Colonic mucosa (tissue), 4 donors: ENCODE results near the gene ABL1. TPM values are rescaled to one million over a fixed set of nuclear protein-coding genes. Genes with fewer than 3 reads are reported as not detected.

Experiments used
- DNase-seq: peaks from one replicate; pipeline ENCODE4 v3.0.0-alpha.2; 2020
- H3K27ac ChIP-seq: fragments of 200-600 bp; one replicate; pipeline ENCODE4 v1.8.0; 2021
- H3K27me3 ChIP-seq: fragments of 200-600 bp; one replicate; pipeline ENCODE4 v1.8.0; 2021
- H3K36me3 ChIP-seq: fragments of 200-600 bp; one replicate; pipeline ENCODE4 v1.8.0; 2021
- H3K4me1 ChIP-seq: fragments of 200-600 bp; one replicate; pipeline ENCODE4 v1.8.0; 2021; ENCODE audit warnings: mild to moderate bottlenecking
- H3K4me3 ChIP-seq: fragments of 200-600 bp; one replicate; pipeline ENCODE4 v1.8.0; 2021
- H3K9ac ChIP-seq, 2 donors: one replicate each; pipeline ENCODE4 v1.7.0; 2013; ENCODE audit warnings: control low read depth in 2 of 2, low read depth in 2 of 2, low read length in 2 of 2
- H3K9me3 ChIP-seq: fragments of 200-600 bp; one replicate; pipeline ENCODE4 v1.8.0; 2021
- intact Hi-C: fragments of 100-400 bp; cut with DNase I; formaldehyde crosslinking; loops from one replicate; pipeline ENCODE4 v1.14.1; 2022
- total RNA-seq, 2 donors: library from RNA; stranded (reverse); fragmentation: NEBNext Ultra II Directional in 1 of 2; extraction: Animal tissue kit (Norgen Biotek cat#: 25700) in 1 of 2; gene quantifications; one replicate each; pipeline ENCODE4 v1.2.1, GENCODE V29; 2021
- TF ChIP-seq, protein P1 (sequence below): fragments of 200-600 bp; IDR thresholded peaks from one replicate; pipeline ENCODE4 v1.8.0; 2022; ENCODE audit warnings: antibody characterized with exemption, mild to moderate bottlenecking
- donor health status: healthy.
- donor health status: DM: no; HTN: no; CAD: no.
- donor health status: DM: no; HTN: no; CAD: no.

Gene ABL1
- total RNA-seq, 2 donors from 2014 or later, result 86.0 to 97.9 TPM

DNA sequence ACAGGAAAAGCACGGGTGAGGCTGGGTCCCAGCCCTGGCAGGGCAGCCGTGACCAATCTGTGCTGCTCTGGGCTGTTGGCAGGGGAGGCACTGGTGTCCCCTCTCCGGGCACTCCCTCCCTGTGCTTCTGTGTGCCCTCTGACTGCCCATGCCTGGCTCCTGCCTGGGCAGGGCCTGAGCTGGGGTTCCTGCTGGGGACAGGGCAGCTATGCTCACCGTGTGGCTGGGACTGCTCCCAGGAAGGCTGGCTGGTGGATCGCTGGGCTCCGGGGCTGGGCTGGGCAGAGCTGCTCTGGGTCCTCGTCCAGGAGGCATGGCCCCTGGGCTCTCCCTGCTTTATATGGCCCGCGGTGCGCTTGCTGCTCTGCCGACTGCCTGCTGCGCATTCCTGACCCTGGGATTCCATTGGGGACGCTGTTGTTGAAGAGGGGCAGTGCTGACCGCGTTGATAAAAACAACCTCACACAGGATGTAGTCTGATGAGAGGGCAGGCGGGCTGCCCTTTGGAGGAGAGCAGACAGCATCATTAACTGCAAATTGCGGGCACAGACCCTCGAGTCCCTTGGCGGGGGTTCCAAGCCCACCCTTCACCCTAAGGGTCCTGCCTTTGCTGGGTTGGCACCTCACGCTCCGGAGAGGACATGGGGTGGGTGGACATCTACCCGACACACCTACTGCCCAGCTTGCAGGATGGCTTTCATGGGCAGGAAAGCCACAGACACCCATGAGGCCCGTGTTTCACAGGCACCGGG is 60.6 kb downstream of the ABL1 start:
- intact Hi-C loops, result loop anchor here (10.0 kb wide), 1 partner anchor 99 kb away; no protein-coding TSS in a partner anchor
- TF ChIP-seq, protein P1, sequence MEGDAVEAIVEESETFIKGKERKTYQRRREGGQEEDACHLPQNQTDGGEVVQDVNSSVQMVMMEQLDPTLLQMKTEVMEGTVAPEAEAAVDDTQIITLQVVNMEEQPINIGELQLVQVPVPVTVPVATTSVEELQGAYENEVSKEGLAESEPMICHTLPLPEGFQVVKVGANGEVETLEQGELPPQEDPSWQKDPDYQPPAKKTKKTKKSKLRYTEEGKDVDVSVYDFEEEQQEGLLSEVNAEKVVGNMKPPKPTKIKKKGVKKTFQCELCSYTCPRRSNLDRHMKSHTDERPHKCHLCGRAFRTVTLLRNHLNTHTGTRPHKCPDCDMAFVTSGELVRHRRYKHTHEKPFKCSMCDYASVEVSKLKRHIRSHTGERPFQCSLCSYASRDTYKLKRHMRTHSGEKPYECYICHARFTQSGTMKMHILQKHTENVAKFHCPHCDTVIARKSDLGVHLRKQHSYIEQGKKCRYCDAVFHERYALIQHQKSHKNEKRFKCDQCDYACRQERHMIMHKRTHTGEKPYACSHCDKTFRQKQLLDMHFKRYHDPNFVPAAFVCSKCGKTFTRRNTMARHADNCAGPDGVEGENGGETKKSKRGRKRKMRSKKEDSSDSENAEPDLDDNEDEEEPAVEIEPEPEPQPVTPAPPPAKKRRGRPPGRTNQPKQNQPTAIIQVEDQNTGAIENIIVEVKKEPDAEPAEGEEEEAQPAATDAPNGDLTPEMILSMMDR, result no peak
- no peak overlapping the region for H3K9ac ChIP-seq
- H3K4me1 ChIP-seq, result no peaks in the 10 kb centered on the region
- DNase-seq, result no peak
- H3K27me3 ChIP-seq, result no peaks in the 10 kb centered on the region
- no peak overlapping the region for H3K4me3 ChIP-seq
- no peak overlapping the region for H3K27ac ChIP-seq
- no peaks in the 10 kb centered on the region for H3K36me3 ChIP-seq
- no peaks in the 10 kb centered on the region for H3K9me3 ChIP-seq

DNA sequence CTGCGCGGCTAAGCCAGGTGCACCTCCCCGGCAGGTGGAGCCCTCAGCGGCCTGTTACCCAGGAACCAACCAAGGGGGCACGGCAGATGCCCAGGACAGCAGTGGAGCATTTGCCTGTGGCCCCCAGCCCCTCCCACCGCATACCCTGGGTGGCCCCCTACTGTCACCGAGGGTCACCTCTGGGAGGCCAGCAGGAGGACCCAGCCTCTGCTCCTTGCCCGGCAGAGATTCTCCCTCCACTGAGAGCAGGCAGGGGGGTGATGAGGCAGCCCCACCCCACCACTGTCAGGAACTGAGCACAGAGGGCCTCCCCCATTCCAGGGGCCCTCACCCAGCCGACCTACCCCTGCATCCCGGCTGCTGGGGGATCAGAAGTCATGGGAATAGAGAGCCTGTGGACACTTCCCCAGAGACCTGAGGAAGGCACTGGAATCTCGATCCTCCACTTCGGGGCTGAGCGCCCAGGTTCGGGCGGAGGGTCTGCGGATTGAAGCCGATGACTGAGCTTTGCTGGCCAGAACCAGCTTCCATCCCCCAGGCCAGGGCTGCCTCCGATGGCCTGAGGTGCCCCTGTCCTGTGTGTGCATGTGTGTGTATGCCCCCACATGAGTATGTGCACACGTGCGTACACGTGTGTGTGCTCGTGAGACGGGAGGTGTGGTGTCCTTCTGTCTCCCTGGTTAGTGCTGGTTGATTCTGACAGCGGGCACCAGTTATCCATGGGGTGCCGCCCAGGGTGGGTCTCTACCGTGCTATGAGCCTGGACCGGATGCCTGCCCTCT is 61.4 kb downstream of the ABL1 start, which contains the start of gene QRFP:
Gene QRFP (minus strand): TSS at position 580 of the 782 bp plus-strand sequence. CDS start 2,974 bp downstream, outside the sequence.
- TF ChIP-seq, protein P1, result no peak
- peak; percentile 42 for DNase-seq
- no peak within 1 kb of the TSS for H3K4me3 ChIP-seq
- H3K9me3 ChIP-seq, result no peaks in the 10 kb centered on the region
- H3K27me3 ChIP-seq, result no peaks in the 10 kb centered on the region
- no peaks in the 10 kb centered on the region for H3K36me3 ChIP-seq
- H3K4me1 ChIP-seq, result no peaks in the 10 kb centered on the region
- H3K27ac ChIP-seq, result no peak within 1 kb of the TSS
- H3K9ac ChIP-seq, result no peak within 1 kb of the TSS
- intact Hi-C loops, result loop anchor here (10.0 kb wide), 1 partner anchor 98 kb away; no protein-coding TSS in a partner anchor

DNA sequence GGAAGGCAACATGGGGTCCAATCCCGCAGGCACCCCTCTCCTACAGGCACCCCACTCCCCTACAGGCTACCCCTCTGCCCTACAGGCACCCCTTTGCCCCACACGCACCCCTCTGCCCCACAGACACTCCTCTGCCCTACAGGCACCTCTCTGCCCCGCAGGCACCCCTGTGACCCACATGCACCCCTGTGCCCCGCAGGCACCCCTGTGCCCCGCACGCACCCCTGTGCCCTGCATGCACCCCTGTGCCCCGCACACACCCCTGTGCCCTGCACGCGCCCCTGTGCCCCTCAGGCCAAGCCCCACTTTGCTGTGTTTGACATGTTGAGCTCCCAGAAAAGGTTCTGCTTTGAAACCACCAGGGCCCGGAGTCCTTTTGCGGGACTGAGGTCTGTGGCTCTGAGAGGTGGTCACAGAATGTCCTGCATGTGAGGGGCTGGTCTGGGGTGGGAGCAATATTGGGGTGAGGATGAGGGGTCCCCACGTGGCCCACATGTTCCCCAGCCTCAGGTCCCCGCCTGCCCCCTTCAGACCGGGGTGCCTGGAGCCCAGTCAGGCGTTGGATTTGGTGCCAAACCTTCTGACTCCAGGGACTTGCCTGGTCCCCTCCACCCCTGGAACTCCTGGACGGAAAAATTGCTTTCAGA is 62.2 kb downstream of the ABL1 start:
- Histone ChIP-seq H3K27ac (no peak overlapping the region), H3K9me3 (no peaks in the 10 kb centered on the region), H3K27me3 (no peaks in the 10 kb centered on the region), H3K4me3 (no peak overlapping the region), H3K9ac (no peak overlapping the region), H3K36me3 (no peaks in the 10 kb centered on the region), H3K4me1 (no peaks in the 10 kb centered on the region)
- intact Hi-C loops, result loop anchor here (10.0 kb wide), 1 partner anchor 98 kb away; no protein-coding TSS in a partner anchor
- TF ChIP-seq, protein P1, result no peak
- DNase-seq, result no peak

DNA sequence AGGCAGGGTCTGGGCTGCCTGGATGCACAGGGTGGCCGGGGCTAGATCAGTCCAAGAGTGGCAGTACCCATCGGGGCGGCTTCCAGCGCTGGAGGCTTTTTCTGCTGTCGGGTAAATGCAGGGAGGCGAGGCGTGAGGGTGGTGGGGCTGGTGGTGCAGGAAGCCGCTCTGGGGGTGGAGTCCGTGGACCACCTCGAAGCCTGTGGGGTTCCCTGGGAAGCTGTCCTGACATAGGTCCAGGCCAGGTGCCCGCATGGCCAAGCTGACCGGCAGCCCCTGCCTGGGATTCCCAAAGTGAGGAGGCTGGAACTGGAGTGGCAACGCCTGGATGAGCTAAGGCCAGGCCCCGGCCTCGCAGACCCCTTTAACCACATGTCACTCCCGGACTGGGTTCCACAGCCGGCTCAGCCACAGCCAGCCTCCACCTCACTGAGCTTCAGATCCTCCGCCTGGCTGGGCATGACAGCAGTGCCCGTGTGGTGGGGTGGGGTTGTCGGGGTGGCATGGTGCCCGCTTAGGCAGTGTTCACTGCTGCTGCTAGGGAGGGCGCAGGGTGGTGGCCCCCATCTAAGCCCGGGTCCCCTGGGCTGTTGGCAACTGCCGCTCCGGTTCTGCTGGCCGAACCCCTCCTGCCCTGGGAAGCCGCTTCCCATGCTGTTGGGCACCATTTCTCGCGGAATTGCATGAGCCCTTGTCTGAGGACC is 62.9 kb downstream of the ABL1 start:
- H3K36me3 ChIP-seq, result no peaks in the 10 kb centered on the region
- no peak for DNase-seq

More for the DNA sequence above, 62.9 kb downstream of the ABL1 start:
- H3K9me3 ChIP-seq, result no peaks in the 10 kb centered on the region
- H3K27me3 ChIP-seq, result no peaks in the 10 kb centered on the region
- no peak overlapping the region for H3K4me3 ChIP-seq
- intact Hi-C loops, result loop anchor here (10.0 kb wide), 1 partner anchor 97 kb away; no protein-coding TSS in a partner anchor
- H3K9ac ChIP-seq, result no peak overlapping the region
- TF ChIP-seq, protein P1, result no peak
- no peaks in the 10 kb centered on the region for H3K4me1 ChIP-seq
- no peak overlapping the region for H3K27ac ChIP-seq
